AG04449 (cell line): ENCODE data around the gene TREML2.

Experiments used
- CTCF ChIA-PET: fragments of 350-600 bp; formaldehyde crosslinking; extraction: SDS; loops from one replicate; lab custom pipeline; 2021; ENCODE audit warnings: antibody characterized with exemption; lab: Yijun Ruan, JAX
- POLR2A ChIA-PET: fragments of 400-600, 350-600 bp; formaldehyde crosslinking; extraction: SDS; loops from one replicate; lab custom pipeline; 2020; ENCODE audit warnings: antibody characterized with exemption, inconsistent platforms; lab: Yijun Ruan, JAX
- DNase-seq: peaks from one replicate; pipeline ENCODE4 v3.0.0-alpha.2; 2010; ENCODE audit warnings: low read depth, low spot score
- H3K4me3 ChIP-seq: 2 replicates; pipeline ENCODE4 v1.5.1; 2011; ENCODE audit warnings: low read depth, mild to moderate bottlenecking, control low read depth, low read length
- CTCF ChIP-seq: IDR thresholded peaks from one replicate; pipeline ENCODE4 v1.5.1; 2011; ENCODE audit warnings: mild to moderate bottlenecking, moderate library complexity, low read length, control low read depth, inconsistent platforms; ENCODE audit not compliant: insufficient read depth; ENCODE audit errors: missing control alignments

The TREML2 gene

GRCh38 chr6:41153451-41153850 lies 47.5 kb downstream of the TREML2 start:
- H3K4me3 ChIP-seq, result no peak overlapping the region
- ChIA-PET POLR2A (no interaction called here), CTCF (interaction anchor here (1.4 kb wide), 1 partner anchor 29 kb away, joined by 3 read pairs; no protein-coding TSS in a partner anchor)
- no peak for TF ChIP-seq CTCF
- DNase-seq, result no peak

GRCh38 chr6:41150671-41151070 lies 50.3 kb downstream of the TREML2 start:
- ChIA-PET CTCF (no interaction called here), POLR2A (no interaction called here)
- no peak for TF ChIP-seq CTCF
- no peak for DNase-seq
- H3K4me3 ChIP-seq, result no peak overlapping the region

GRCh38 chr6:41147917-41148316 lies 53.0 kb downstream of the TREML2 start:
- no peak for DNase-seq
- ChIA-PET POLR2A (no interaction called here), CTCF (no interaction called here)
- no peak overlapping the region for H3K4me3 ChIP-seq
- no peak for TF ChIP-seq CTCF
